Liver (tissue), 3 donors: ENCODE measurements around the gene SPEG.

ENCODE experiments used
- ATF3 ChIP-seq: IDR thresholded peaks from 2 replicates; pipeline ENCODE4 v1.6.1; 2016; ENCODE audit warnings: antibody characterized with exemption
- CTCF ChIP-seq: fragments of 150-350 bp; IDR thresholded peaks from 2 replicates; pipeline ENCODE4 v1.5.1; 2017; ENCODE audit warnings: improper control_type of control experiment, low read depth, low read length; ENCODE audit not compliant: missing input control
- EGR1 ChIP-seq, 2 donors: IDR thresholded peaks; 2 replicates each; pipeline ENCODE4 v1.6.1; 2016 to 2018; ENCODE audit warnings: antibody characterized with exemption in 2 of 2, low read depth in 2 of 2
- FOXA1 ChIP-seq: IDR thresholded peaks from 2 replicates; pipeline ENCODE4 v1.6.1; 2016; ENCODE audit warnings: antibody characterized with exemption
- GABPA ChIP-seq, 2 donors: IDR thresholded peaks in 1 of 2; conservative IDR thresholded peaks in 1 of 2; 2 replicates each; pipeline ENCODE4 v1.6.1; 2016; ENCODE audit warnings: antibody characterized with exemption in 2 of 2, mild to moderate bottlenecking in 1 of 2, moderate library complexity in 1 of 2
- JUND ChIP-seq, 2 donors: IDR thresholded peaks; 2 replicates each; pipeline ENCODE4 v1.6.1; 2016; ENCODE audit warnings: antibody characterized with exemption in 2 of 2
- MAX ChIP-seq: IDR thresholded peaks from 2 replicates; pipeline ENCODE4 v1.6.1; 2016; ENCODE audit warnings: antibody characterized with exemption
- RAD21 ChIP-seq, 2 donors: IDR thresholded peaks; 2 replicates each; pipeline ENCODE4 v1.6.1; 2016; ENCODE audit warnings: antibody characterized with exemption in 2 of 2, mild to moderate bottlenecking in 2 of 2
- REST ChIP-seq: IDR thresholded peaks from 2 replicates; pipeline ENCODE4 v1.6.1; 2016; ENCODE audit warnings: antibody characterized with exemption, mild to moderate bottlenecking
- SP1 ChIP-seq: IDR thresholded peaks from 2 replicates; pipeline ENCODE4 v1.6.1; 2018; ENCODE audit warnings: antibody characterized with exemption, mild to moderate bottlenecking
- TAF1 ChIP-seq: conservative IDR thresholded peaks from 2 replicates; pipeline ENCODE4 v1.6.1; 2016; ENCODE audit warnings: antibody characterized with exemption, mild to moderate bottlenecking
- YY1 ChIP-seq: IDR thresholded peaks from 2 replicates; pipeline ENCODE4 v1.6.1; 2016; ENCODE audit warnings: antibody characterized with exemption, mild to moderate bottlenecking
- donor health status: healthy.
- donor health status: healthy.

GRCh38 chr2:219502618-219503017 lies 68.0 kb downstream of the SPEG start:
- TF ChIP-seq REST = no peak
- TF ChIP-seq MAX = no peak
- TF ChIP-seq JUND (IDR thresholded peaks at IDR 0.05) = no peak
- TF ChIP-seq EGR1 (IDR thresholded peaks at IDR 0.05; ENCODE audit: low read depth in 2 of 2) = no peak
- no peak for TF ChIP-seq GABPA (IDR thresholded peaks at IDR 0.05 in 1 of 2, conservative IDR thresholded peaks at IDR 0.05 in 1 of 2)
- no peak for TF ChIP-seq RAD21 (IDR thresholded peaks at IDR 0.05)
- no peak for TF ChIP-seq SP1
- TF ChIP-seq CTCF = no peak
- no peak for TF ChIP-seq TAF1
- TF ChIP-seq FOXA1 = no peak
- TF ChIP-seq YY1 = no peak
- TF ChIP-seq ATF3 = no peak
